Measurements from ENCODE around the gene SLC45A3.
A peak's percentile ranks its signal among the peaks of the same experiment; 100 is the strongest.
"Not testable (repeated sequence)": the region's sequence is repeated elsewhere in the genome, so short reads cannot be mapped to it uniquely, and the experiment has no call there.

Gene SLC45A3, protein sequence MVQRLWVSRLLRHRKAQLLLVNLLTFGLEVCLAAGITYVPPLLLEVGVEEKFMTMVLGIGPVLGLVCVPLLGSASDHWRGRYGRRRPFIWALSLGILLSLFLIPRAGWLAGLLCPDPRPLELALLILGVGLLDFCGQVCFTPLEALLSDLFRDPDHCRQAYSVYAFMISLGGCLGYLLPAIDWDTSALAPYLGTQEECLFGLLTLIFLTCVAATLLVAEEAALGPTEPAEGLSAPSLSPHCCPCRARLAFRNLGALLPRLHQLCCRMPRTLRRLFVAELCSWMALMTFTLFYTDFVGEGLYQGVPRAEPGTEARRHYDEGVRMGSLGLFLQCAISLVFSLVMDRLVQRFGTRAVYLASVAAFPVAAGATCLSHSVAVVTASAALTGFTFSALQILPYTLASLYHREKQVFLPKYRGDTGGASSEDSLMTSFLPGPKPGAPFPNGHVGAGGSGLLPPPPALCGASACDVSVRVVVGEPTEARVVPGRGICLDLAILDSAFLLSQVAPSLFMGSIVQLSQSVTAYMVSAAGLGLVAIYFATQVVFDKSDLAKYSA

DNA sequence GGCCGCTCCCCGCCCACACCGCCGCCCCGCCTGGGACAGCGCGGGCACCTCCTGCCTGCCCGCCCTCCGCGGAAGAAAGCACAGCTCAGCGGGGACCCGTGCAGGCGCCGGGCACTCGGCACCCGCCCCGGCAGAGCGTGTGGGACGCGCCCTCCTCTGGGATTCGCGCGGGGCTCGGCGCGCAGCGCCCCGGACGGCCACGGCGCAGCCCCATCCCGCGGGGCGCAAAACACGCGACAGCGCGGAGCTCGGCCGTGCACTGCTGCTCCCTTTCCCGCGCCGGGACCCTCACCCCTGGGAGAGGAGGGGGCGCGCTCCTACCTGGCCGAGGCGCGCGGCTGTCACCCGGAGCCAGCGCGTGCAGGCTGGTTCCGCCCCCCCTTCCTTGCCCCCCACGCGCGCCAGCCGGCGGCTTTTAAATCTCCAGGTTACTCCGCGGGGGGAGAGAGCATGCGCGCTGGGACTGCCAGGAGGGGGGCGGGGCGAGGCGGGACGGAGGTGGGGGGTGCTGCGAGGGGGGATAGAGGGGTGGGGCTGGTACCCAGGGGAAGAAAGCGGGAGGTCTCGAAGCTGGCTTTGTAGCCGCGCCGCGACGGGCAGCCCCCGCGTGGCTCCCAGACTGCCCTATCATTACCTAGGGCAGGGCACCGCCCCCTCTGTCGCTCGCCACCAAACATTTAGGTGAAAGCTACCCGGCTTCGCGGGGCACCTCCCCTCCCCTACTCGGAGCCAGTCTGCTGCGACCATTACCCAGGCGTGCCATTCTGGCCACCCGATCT lies at the start of gene SLC45A3:
Gene SLC45A3 (minus strand): TSS at position 437 of the 779 bp plus-strand sequence. CDS start 15,853 bp downstream, outside the sequence.
- no peak for DNase-seq

DNA sequence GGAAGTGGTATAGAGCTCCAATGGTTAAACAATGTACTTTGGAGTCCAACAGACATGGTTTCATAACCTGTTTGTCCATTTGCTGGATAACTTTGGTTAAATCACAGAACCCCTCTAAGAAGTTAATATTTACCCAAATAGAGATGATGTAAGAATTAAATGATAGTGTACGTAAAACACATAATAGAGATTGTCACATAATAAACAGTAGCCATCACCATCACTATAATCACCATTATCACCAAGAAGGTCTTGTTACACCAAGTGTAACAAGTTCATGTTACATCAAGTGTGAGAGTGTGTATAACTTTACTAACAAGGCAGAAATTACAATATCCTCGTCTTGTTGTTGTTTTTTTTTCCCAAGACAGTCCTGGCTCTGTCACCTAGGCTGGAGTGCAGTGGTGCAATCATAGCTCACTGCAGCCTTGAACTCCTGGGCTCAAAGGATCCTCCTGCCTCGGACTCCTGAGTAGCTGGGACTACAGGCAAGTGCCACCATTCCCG lies 46.4 kb upstream of the SLC45A3 start:
- no peak for DNase-seq

GRCh38 chr1:205725514-205725913 lies 45.2 kb upstream of the SLC45A3 start:
- DNase-seq = no peak

DNA sequence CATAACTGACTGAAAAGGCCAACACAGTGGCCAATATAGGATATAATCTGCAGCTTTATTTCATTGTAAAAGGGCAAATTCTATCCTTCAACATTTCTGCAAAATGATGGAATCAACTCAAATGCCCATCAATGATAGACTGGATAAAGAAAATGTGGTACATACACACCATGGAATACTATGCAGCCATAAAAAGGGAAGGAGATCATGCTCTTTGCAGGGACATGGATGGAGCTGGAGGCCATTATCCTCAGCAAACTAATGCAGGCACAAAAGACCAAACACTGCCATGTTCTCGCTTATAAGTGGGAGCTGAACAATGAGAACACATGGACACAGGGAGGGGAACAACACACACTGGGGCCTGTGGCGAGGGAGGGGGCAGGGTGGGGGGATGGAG lies 40.4 kb upstream of the SLC45A3 start:
- DNase-seq = not testable (repeated sequence)

DNA sequence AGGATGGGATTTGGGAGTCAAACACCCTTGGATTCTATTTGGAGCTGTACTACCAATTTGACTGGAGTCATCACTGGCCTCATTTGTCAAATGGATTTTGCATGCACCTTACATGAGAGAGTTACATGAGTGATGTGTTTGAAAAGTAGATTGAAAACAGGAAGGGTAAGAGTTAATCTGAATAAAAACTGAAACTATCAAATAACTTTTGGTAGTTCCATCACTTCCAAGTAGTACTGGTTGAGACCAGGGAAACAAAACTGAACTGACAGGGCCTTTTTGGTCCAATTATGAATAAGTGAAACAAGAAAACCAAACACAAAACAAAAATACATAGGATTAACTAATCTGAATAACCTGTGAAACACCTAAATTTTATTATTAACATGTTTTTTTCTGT lies 39.5 kb upstream of the SLC45A3 start:
- no peak for DNase-seq

DNA sequence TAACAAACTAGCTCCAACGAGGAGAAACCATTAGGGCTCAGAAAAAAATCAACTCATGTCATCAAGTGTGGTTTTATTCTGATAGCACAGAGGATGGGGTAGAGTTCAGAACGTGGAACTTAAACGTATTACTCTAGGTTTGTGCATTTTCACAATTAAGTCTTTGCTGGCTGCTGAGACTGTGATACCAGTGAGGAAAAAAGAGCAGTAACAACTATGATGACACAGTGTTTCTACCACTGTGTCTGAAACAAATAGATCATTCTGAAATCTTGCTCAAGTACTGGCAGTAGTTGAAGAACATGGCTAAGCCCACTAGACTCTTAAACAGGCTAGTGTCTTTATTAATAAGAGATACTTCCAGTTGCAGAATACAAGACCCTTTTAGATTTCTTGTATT lies 38.7 kb upstream of the SLC45A3 start:
- DNase-seq = no peak

- no peak for DNase-seq
Measured at GRCh38 chr1:205716371-205717132, 36.2 kb upstream of the SLC45A3 start.

DNA sequence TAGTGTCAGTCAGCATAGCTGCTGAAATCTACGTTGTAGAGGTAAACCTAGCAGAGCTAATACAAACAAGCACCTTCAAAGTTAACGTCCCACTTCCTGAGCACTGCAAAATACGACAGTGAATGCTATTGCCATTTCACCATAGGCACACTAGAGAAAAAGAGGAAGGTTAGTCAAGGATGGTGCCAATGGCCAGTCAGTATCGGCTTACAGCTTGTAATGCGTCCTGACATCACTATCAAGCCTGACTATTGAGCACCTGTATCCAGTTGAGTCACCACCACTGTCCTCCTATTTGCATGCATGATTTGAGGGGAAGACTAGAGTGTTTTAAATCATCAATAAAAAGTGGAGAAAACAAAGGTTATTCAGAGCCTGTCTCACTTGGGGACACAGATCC lies 35.3 kb upstream of the SLC45A3 start:
- peak; percentile 32 for DNase-seq

- DNase-seq = no peak
Measured at GRCh38 chr1:205714906-205715246, 34.6 kb upstream of the SLC45A3 start.

- peak; percentile 59 for DNase-seq
Measured at GRCh38 chr1:205714190-205714905, 34.0 kb upstream of the SLC45A3 start.

- DNase-seq = peak; percentile 70
Measured at GRCh38 chr1:205711105-205712048, 31.1 kb upstream of the SLC45A3 start.

DNA sequence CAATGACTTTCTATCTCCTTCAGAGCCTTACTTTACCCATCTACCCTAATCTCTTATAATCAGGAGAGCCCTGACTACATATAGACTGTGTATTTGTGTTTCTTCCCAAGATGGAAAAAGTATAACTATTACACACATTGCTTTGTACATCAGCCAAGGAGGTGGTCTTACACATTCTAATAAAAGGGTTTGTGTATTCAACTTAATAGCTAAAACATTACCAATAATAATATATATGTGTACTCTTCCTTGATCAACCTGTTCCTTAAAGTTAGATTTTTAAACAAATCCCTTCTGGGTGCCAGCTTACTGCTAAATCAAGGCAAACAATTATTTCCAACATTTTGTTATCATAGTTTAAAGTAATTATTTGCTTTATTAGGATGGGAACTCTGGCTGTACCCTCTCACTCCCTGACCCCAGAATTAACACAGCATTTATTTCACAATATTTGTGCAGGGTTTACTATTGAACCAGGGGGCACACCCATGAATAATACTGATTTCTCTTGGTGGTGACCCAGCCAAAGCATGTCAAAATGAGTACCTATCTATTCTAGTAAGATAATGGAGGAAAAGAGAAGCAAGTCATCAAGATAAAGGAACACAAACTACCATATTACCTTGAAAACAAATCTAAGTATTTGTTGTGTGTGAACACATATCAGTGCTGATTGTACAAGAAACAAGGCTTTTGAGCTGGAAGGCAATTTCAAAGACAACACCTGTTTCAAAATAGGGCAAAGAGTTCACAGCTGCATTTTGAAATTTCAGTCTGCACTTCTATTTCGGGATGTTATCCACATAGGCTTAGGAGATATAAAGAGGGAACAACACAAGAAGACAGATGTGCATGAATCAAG lies 30.1 kb upstream of the SLC45A3 start:
- DNase-seq = no peak

DNA sequence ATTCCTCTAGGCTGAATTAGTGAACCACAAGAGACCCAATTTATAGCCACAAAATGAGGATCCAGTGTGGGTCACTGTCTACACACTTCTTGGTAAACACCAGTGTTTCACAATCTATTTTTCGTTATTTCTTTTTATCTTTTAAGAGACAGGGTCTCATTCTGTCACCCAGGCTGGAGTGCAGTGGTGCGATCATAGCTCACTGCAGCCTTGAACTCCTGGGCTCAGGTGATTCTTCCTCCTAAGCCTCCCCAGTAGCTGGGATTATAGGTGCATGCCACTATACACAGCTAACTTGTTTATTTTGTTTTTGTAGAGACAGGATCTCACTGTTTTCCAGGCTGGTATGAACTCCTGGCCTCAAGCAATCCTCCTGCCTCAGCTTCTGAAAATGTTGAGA lies 29.3 kb upstream of the SLC45A3 start:
- no peak for DNase-seq

DNA sequence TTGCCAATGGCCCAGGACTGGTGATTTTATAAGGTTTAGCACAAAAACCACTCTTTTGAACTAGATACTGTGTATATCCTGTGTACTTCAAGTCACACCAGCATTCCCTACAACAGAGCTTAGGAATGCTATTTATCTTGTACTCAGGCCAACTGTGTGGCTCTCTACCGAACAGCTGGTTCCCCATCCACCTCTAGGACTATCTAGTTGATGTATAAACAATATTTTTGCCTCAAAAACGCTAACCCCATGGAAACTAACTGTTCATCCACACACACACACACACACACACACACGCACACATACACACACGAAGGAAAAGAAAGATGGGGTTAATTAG lies 28.7 kb upstream of the SLC45A3 start:
- DNase-seq = no peak

GRCh38 chr1:205706601-205707502 lies 26.5 kb upstream of the SLC45A3 start:
- DNase-seq = peak; percentile 63

- peak; percentile 81 for DNase-seq
Measured at GRCh38 chr1:205704903-205705302, 24.6 kb upstream of the SLC45A3 start.

DNA sequence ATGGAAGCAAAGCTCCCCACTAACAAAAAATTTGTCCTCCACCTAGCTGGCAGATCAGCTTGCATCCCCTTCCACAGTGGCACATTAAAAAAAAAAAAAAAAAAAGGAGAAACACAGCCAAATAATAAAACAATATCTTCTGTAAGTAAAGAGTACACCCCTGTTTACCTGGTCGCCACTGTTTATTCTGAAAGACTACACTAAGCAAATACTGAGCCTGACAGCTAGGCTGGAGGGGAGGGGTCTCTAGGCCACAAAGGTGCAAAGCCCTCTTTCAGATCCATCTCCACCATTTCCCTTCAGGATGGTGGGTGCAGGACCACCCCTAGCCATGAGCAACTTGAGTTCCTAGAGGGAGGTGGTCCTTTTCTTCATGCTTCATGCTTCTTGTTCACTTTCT lies 22.8 kb upstream of the SLC45A3 start:
- no peak for DNase-seq

DNA sequence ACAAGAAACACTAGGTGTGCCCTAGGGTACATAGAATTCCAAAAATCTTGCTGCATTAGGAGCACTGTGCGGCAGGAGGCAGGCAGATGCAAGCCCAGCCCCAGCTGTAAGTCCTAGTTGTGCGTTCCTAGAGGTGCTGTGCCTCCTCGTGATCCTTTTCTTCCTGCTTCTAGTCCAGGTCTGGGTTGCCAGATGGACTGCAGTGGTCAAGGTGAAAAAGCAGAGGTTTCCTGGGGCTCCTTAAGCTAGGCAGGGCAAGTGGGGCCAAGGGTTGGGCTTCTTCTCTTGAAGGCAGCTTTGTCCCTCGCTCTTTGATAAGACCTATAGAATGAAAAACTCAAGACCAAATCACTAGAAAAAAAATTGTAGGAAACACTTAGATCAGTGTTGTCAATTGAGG lies 21.6 kb upstream of the SLC45A3 start:
- no peak for DNase-seq

DNA sequence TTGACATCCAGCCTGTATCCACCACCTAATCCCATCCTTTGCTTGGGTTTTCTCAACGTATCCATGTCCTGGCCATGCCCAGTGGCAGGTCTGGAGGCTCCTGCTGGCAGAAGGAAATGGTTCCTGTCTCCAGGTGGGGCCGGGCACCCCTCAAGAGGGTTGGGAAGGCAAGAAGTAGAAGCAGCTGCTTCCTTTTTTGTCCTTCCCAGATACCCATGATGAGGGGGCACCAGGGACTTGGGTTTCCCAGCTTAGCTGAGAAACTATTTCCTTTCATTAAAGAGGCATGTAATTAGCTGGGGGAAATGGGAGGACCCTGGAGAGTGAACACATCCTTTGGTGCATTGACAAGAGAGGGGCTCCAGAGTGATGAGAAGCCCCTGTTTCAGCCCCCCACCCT lies 21.1 kb upstream of the SLC45A3 start:
- no peak for DNase-seq

All from MV-4-11 (cell line).